Stimulated activated CD8-positive, alpha-beta memory T cell treated with anti-CD3 and anti-CD28 coated beads, Interleukin-15, amount 100 ng/mL, for 1 hour (primary cell): ENCODE data around the gene CRTC1.

ENCODE experiments used
- DNase-seq: peaks from one replicate; pipeline ENCODE4 v3.0.0-alpha.2; 2020; ENCODE audit warnings: low read depth

CRTC1 gene

DNA sequence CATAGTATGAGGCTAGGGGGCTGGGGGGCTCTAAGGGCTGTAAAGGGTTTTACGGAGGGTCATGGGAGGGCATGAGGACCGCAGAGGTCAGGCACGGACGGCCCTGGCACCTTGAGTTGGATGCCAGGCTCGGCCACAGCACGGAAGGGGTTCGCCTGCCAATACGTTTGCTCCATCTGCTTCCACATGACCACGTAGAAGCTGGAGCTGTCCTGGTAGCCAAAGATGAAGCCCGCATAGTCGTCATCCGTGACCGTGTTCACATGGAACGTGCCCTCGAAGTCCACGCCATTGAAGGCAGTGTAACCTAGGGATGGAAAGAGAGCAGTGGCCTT is 101.3 kb downstream of the CRTC1 start:
- DNase-seq = no peak

GRCh38 chr19:18785179-18786124 is 102.0 kb downstream of the CRTC1 start:
- DNase-seq = peak; percentile 40

DNA sequence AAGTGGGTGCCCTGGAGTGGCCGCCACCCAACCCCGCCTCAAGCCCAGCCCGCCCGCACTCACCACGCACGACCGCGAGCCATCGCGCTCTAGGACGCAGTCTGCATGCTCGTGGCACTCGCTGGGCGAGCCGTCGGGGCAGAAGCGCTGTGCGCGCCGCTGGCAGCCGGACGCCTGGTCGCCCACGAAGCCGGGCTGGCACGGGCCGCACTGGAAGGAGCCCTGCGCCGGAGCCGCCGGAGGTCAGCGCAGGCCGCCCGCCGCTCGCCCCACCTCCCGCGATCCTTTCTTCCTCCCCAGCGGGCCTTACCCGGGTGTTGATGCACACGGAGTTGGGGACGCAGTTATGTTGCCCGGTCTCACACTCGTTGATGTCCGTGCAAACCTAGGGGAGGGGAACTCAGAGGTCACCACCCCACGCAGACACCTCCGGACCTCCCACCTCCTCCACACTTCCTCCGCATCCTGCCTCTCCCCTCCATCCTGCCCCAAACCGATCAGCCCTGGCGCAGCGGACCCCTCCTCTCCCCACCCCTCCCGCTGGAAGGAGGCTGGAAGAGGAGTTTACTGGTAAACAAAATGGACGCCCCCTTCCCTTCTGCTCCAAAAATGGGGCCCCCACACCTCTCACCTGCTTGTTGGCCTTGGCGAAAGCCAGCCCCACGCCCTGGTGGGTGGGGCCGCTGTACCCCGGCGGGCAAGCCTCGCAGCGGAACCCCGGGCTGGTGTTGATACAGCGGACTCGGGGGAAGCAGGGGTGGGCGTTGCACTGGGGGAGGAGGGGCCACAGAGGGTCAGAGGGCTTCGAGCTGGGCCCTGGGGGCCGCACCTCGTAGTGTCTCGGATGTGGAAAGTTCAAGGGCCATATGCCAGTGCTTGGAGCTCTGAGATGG is 105.3 kb downstream of the CRTC1 start:
- DNase-seq = no peak

DNA sequence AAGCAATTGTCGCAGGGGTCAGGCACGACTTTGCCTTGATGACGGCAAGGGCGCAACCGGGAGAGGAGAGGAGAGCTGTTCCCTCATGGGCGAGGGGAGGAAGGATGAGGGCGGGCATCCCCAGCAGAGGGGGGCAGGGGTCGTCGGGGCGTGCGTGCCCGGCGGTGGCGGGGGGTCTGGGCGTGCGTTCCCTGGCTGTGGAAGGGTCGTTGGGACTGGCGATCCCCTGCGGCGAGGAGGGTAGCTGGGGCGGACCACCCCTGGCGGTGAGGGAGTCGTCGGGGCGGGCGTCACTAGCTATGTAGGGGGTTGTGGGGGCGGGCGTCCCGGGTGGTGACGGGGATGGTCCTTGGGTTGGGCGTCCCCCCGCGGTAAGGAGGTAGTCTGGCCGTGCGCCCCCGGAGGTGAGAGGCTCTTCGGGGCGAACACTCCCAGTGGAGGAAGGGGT is 106.0 kb downstream of the CRTC1 start:
- DNase-seq = no peak

DNA sequence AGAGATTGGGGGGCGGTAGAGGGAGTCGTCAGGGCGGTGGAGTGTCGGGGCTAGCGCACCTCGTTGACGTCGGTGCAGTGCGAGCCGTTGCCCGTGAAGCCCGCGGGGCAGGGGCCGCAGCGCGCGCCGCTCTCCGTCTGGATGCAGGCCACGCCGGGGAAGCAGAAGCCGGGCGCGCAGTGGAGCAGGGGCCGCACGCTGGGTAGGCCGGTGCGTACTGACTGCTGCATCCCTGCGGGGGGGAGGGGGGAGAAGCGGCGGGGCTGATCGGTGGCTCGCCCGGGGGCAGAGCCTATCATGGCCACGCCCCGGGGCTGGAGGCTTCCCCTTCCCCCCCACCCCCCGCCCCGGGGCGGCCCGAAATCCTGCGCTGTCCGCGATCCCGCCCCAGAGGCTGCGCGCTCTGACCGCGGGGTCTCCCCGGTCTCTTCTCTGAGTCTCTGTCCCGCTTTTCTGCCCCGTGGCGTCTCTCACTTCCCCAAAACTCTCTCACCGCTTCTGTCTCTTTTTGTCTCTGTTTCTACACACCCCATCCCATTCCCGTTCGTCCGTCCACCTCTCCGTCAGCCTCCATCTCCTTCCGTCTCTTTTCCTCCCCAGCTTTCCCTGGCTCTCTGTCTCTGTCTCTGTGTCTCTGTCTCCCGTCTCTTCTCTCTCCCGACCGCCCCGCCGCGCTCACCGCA is 106.5 kb downstream of the CRTC1 start:
- DNase-seq = no peak

GRCh38 chr19:18790566-18791314 is 107.3 kb downstream of the CRTC1 start, which contains the start of gene COMP:
TSS of gene COMP (minus strand) at chr19:18791305. CDS start at chr19:18791269, 36 bp downstream.
- DNase-seq = no peak

DNA sequence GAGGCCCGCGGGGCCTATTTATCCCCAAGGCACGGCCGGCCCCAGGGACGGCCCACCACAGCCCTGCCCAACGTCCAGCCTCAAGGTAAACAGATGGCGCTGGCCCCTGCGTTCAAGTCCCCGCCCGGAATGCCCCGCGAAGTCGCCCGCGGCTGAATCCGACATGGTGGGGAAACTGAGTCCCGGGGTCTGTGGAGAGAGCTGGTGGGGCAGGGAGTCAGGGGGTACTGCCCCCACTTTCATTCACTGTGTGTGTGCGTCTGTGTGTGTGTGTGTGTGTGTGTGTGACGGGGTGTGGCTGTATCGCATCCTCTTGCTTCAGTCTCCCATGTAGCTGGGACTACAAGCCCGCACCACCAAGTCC is 107.8 kb downstream of the CRTC1 start:
- no peak for DNase-seq

GRCh38 chr19:18792661-18793060 is 109.2 kb downstream of the CRTC1 start:
- DNase-seq = no peak

DNA sequence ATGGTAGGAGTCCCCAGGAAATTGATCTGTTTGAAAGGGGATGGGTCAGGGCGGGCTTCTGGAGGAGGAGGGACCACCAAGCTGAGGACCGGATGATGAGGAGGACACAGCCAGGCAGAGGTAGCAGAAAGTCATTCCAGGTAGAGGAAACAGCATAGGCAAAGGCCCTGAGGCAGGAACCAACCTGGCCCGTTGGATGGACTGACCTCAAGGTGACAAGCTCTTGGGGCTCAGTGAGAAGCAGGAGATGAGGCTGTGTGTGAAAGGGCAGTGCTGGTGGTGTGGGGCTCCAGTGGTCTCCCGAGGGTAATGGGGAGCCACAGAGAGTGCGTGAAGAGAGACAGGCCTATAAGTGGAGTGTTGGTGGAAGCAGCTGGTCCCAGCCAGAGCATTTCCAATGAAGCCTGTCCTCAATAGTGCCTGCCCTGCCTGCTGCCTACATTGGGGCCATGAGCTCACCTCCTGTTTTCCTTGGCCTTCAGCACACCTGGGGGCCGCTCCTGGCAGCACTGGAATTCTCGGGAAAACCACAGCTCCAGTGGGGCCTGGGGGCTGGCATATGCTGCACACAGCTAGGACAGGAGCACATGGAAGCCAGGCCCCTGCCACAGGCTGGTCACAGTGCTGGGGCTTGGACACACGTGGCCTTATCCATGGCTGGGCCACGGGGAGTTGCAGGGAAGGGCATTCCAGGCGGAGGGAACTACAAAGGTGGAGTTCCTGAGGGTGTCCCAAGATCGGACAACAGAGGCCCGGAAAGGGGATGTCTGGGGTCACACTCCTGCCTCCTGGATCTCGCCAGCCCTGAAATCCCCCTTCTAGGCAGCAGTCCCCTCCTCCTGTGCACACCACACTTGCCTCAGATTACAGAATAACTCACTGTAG is 109.9 kb downstream of the CRTC1 start:
- no peak for DNase-seq

DNA sequence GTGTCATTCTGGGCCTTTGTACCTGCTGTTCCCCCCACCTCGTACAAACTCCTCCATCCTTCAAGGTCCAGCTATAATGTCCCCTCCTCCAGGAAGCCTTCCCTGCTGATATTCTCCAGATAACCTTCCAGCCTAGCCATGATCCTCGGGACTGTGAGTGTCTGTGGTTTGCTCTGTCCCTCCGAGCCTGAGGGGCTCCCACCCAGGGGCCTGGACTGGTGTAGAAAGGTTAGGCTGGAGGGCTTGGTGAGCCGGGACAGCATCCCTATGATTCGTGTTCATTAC is 110.5 kb downstream of the CRTC1 start:
- DNase-seq = no peak

DNA sequence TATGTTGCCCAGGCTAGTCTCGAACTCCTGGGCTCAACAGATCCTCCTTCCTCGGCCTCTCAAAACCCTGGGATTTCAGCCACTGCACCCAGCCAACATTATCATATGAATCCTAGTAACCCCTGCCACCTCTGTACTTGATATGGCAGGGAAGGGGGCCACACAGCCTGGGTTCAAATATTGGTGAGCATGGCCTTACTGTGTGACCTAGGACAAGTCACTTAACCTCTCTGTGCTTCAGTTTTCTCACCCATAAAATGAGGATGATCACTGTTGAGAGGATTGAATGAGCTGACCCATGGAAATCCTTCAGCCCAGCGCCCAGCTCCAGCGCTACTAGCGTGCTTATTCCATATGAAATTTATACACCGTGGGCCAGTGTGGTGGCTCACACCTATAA is 111.2 kb downstream of the CRTC1 start:
- DNase-seq = no peak

GRCh38 chr19:18795540-18795939 is 112.1 kb downstream of the CRTC1 start:
- no peak for DNase-seq

GRCh38 chr19:18796239-18796638 is 112.8 kb downstream of the CRTC1 start:
- DNase-seq = no peak

DNA sequence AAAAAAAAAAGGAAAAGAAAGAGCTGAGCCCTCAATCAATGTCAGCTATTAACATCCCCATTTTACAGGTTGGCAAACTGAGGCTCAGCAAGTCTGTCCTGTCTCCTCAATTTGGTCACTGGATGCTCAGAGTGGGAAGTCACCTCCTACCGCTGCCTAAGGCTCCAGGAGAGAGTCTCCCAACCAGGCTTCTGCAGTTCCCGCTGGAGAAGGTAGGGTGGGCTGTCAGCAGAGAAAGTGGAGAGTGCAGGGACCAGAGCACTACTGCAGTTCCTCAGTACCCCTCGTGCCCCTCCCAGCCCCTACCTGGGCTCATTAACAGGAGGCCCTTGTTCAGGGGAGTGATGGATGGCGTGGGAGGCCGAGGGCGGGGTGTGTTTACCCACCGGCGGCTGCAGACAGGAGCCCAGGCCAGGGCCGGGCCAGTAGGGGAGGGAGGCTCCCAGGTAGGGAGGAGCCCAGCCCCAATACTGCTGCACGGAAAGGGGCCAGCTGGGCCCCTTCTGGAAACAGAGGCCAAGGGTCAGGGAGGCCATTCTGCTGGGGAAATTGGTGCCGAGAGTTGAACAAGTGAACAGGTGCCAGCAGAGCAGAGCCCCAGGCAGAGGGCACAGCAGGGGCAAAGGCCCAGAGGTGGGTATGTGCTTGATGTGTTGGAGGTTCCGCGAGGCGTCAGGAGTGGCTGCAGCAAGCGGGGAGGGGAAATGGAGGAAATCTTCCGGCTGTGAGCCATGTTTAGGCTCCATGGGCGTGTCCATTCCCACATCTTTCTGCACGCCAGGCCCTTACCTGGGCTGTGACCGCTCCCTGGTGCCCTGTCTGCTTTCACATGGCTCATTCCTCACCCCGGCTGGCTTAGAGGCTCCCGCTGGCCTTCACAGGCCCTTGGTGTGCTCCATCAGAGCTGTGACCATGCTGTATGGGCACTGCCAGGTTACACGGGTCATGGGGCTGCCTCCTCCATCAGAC is 115.2 kb downstream of the CRTC1 start:
- DNase-seq = no peak

DNA sequence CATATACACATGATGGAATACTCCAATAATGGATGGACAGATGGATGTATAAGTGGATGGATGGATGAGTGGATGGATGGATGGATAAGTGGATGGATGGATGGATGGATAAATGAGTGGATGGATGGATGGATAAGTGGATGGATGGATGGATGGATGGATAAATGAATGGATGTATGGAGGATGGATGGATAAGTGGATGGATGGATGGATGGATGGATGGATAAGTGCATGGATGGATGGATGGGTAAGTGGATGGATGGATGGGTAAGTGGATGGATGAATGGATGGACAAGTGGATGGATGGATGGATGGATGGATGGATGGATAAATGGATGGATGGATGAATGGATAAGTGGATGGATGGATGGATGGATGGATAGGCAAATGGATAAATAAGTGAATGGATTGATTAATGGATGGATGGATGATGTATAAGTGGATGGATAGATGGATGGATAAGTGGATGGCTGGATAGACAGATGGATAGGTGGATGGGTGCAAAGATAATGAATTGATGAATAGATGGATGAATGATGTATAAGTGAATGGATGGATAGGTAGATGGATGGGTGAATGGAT is 116.0 kb downstream of the CRTC1 start:
- no peak for DNase-seq

DNA sequence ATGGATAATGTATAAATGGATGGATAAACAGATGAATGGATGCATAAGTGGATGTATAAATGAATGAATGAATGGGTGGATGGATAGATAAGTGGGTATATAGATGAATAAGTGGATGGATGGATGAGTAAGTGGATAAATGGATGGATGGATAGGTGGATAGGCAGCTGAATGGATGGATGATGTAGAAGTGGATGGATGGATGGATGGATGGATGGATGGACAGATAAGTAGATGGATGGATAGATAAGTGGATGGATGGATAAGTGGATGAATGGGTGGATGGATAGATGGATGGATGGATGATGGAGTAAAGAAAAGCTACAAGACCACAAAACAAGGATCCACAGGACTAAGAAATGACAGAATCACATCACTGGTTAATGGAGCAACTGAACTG is 116.6 kb downstream of the CRTC1 start:
- no peak for DNase-seq

DNA sequence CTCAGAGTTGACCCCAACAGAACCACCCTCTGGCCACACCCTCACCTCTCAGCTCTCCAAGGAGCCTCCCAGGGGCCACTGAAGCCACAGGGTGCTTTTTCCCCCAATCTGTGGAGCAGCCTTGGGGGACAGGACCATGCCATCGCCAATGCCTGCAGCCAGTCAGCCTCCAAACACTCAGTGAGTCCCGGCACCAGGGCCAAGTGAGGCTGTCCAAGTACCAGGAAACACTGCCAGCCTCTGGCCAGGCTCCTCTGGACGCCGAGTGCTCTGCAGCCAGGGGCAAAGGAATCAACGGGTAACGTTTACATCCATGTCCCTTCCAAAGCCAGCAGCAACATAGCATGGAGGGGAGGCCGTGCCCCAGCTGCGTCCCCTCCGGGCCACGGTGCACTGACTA is 117.2 kb downstream of the CRTC1 start:
- DNase-seq = no peak

DNA sequence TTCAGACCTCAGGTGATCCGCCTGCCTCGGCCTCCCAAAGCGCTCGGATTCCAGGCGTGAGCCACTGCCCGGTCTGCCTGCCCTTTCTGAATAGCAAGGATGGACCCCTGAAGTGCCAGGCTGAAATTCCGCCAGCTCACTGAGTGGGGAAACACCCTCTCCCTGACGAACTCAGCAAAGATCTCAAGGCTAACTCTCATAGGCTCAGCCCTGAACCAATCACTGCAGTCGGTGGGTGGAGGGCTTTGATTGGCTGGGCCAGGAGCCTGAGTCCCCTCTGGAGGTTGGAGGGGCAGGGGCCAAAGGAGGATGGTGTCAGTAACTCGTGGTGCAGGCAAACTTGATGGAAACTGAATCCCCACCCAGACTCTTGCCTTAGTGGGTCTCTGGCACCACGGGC is 118.9 kb downstream of the CRTC1 start:
- DNase-seq = no peak

GRCh38 chr19:18803550-18804138 is 120.2 kb downstream of the CRTC1 start:
- no peak for DNase-seq
